ENCODE measurements around the gene CORO2A. TPM values are rescaled to one million over a fixed set of nuclear protein-coding genes. Genes with fewer than 3 reads are reported as not detected.

Gene CORO2A
- total and polyA plus RNA-seq, 2 of the 4 experiments (the other 2 are of a cell fraction) = 1.9 to 2.2 TPM

GRCh38 chr9:98220911-98221310, 28.5 kb upstream of the CORO2A start:
- CTCF ChIA-PET = interaction anchor here (1.1 kb wide), 1 partner anchor 16 kb away, joined by 3 read pairs; no protein-coding TSS in a partner anchor
- 91% methylated on average over 6 of the region's 21 CpGs; no CpG with 5 or more reads in 1 of the 2 experiments for WGBS, 2 experiments (ENCODE audit: extremely low coverage in 2 of 2, insufficient read length in 1 of 2)
- no peak for TF ChIP-seq NFE2L2 (IDR thresholded peaks at IDR 0.05; ENCODE audit: low read depth, low read length)
- no peak for TF ChIP-seq MAZ (IDR thresholded peaks at IDR 0.05; ENCODE audit: borderline replicate concordance, low read depth, low read length)
- TF ChIP-seq ELK1 (IDR thresholded peaks at IDR 0.05; ENCODE audit: borderline replicate concordance, low read depth, low read length) = no peak
- no peak for TF ChIP-seq FOS (IDR thresholded peaks at IDR 0.05; ENCODE audit: low read depth, low read length)
- TF ChIP-seq MAFK (IDR thresholded peaks at IDR 0.05; ENCODE audit: low read depth, low read length) = no peak
- TF ChIP-seq MXI1 (IDR thresholded peaks at IDR 0.05; ENCODE audit: borderline replicate concordance, low read depth, low read length) = no peak
- TF ChIP-seq CHD1 (IDR thresholded peaks at IDR 0.05; ENCODE audit: low read depth, low read length) = no peak
- TF ChIP-seq SMC3 (IDR thresholded peaks at IDR 0.05; ENCODE audit: low read depth, low read length) = no peak
- TF ChIP-seq BHLHE40 (IDR thresholded peaks at IDR 0.05; ENCODE audit: low read depth, low read length) = no peak
- TF ChIP-seq RAD21 (IDR thresholded peaks at IDR 0.05; ENCODE audit: low read length) = no peak
- no peak for TF ChIP-seq CTCF (conservative IDR thresholded peaks at IDR 0.05; ENCODE audit: low read depth, low read length)
- no peak for TF ChIP-seq RCOR1 (IDR thresholded peaks at IDR 0.05; ENCODE audit: insufficient replicate concordance, low read length)
- no peak for TF ChIP-seq CEBPB (IDR thresholded peaks at IDR 0.05; ENCODE audit: low read depth, low read length)
- TF ChIP-seq USF2 (IDR thresholded peaks at IDR 0.05; ENCODE audit: low read depth, low read length) = no peak
- TF ChIP-seq POLR2A (IDR thresholded peaks at IDR 0.05; ENCODE audit: low read depth, low read length) = no peak
- TF ChIP-seq RFX5 (IDR thresholded peaks at IDR 0.05; ENCODE audit: low read depth, low read length) = no peak

More at GRCh38 chr9:98220911-98221310, 28.5 kb upstream of the CORO2A start:
- H3K23ac ChIP-seq (ENCODE audit: low read depth, low read length) = no peak overlapping the region
- H2BK15ac ChIP-seq (ENCODE audit: low read depth, low read length) = peak overlapping the region; percentile 94; the same call in 2 of the 3 replicates
- H3K27ac ChIP-seq (ENCODE audit: insufficient read depth, low read length) = no peak overlapping the region
- H3K9me3 ChIP-seq (ENCODE audit: control insufficient read depth, insufficient read depth, low read length) = no peaks in the 10 kb centered on the region
- no TSS peak for BruUV-seq (replicated peaks)
- peaks cover 30 to 68% of the 10 kb centered on the region in 2 experiments for H3K79me1 ChIP-seq (ENCODE audit: low read depth in 1 of 2, low read length in 2 of 2)
- H4K8ac ChIP-seq (ENCODE audit: low read depth in 2 of 2, low read length in 2 of 2) = peak overlapping the region; percentile 97 to 99; a peak in 2 of 4 replicates
- peak overlapping the region; percentile 100 for H3K4ac ChIP-seq (ENCODE audit: low read depth, low read length)
- dilution Hi-C loops (cut with HindIII; ENCODE audit: low sequenced_read_pairs, unreplicated experiment) (no loop called here), in situ Hi-C loops (cut with MboI; ENCODE audit: low sequenced_read_pairs) (no loop called here), intact Hi-C loops (cut with micrococcal nuclease) (no loop called here)
- no peak overlapping the region for H3K4me3 ChIP-seq (ENCODE audit: insufficient read depth, low read depth, low read length)
- peak overlapping the region; percentile 99; the same call in 1 of the 2 replicates for H2BK20ac ChIP-seq (ENCODE audit: low read depth, low read length)
- no peak overlapping the region for H3K4me2 ChIP-seq (ENCODE audit: low read depth, low read length)
- H2BK5ac ChIP-seq (ENCODE audit: low read depth, low read length, poor library complexity, severe bottlenecking) = peak overlapping the region; percentile 100
- ATAC-seq (ENCODE audit: low read depth) (no peak), DNase-seq (no peak)
- no peak overlapping the region for H4K5ac ChIP-seq (ENCODE audit: low read depth, low read length)
- H2AFZ ChIP-seq (replicated peaks; ENCODE audit: low read length, poor library complexity) = no peak overlapping the region
- H4K20me1 ChIP-seq (ENCODE audit: insufficient read depth, low read length) = no peaks in the 10 kb centered on the region
- peaks cover 25% of the 10 kb centered on the region for H3K4me1 ChIP-seq (ENCODE audit: control insufficient read depth, insufficient read depth, low read length)
- H2BK120ac ChIP-seq (ENCODE audit: low read depth, low read length) = peak overlapping the region; percentile 100; the same call in 1 of the 2 replicates
- H2AK5ac ChIP-seq (ENCODE audit: low read depth, low read length) = peak overlapping the region; percentile 100
- peaks cover 30% of the 10 kb centered on the region for H3K9me1 ChIP-seq (ENCODE audit: insufficient read depth, low read length)
- peak overlapping the region; percentile 53 for H2AK9ac ChIP-seq (replicated peaks; ENCODE audit: low read depth, low read length, poor library complexity)
- peaks cover 10% of the 10 kb centered on the region for H3K36me3 ChIP-seq (ENCODE audit: control insufficient read depth, insufficient read depth, low read length)
- peak overlapping the region; percentile 99; the same call in 1 of the 2 replicates for H3K14ac ChIP-seq (replicated peaks; ENCODE audit: low read depth, low read length)
- H3K9ac ChIP-seq (ENCODE audit: low read depth, low read length) = no peak overlapping the region
- no peaks in the 10 kb centered on the region for H3K27me3 ChIP-seq (ENCODE audit: control insufficient read depth, insufficient read depth, low read length)
- no peak overlapping the region for H3K56ac ChIP-seq (ENCODE audit: extremely low read depth, insufficient read depth, low read length)
- no peak overlapping the region for H3K18ac ChIP-seq (ENCODE audit: low read depth, low read length)
- peak overlapping the region; percentile 100 for H4K91ac ChIP-seq (ENCODE audit: insufficient read depth, low read depth, low read length)
- POLR2A ChIA-PET (ENCODE audit: unreplicated experiment) = no interaction called here

Data from IMR-90 (cell line).